ENCODE data around the gene HOXD11. TPM values are rescaled to one million over a fixed set of nuclear protein-coding genes. Genes with fewer than 3 reads are reported as not detected.

HOXD11 gene
- total and polyA plus RNA-seq, 9 of the 15 experiments (the other 6 are each of a cell fraction or from before 2014, with no cell fraction given): not detected

DNA sequence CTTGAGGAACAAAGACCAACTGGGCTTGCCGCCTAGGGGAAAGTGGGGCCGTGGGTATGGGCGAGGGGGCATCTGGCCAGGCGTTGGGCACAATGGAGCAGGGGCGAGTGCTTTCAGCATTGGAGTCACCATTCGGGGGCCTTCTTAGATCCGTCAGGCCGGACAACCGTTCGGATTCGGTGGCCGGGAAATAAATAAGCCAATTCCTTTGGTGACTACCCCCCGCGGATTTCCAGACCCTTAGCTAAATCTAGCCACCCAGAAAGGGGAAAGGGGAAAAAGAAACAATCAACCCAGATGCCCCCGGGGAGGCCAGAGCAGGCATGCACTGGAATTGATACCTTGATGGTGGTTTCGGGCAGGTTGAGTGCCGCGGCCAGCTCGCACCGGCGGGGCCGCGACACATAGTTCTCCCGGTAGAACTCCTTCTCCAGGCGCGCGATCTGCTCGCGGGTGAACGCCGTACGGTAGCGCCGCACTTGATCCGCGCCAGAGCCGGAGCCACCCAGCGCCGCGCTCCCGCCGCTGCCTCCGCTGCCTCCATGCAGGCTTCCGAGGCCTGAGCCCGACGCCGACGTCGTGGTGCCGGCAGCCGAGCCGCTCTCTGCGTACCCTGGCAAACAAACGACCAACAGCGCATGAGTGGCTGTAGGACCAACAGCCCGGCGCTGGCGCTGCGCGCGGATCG lies 25.1 kb upstream of the HOXD11 start (continued):
- TF ChIP-seq, protein P1, sequence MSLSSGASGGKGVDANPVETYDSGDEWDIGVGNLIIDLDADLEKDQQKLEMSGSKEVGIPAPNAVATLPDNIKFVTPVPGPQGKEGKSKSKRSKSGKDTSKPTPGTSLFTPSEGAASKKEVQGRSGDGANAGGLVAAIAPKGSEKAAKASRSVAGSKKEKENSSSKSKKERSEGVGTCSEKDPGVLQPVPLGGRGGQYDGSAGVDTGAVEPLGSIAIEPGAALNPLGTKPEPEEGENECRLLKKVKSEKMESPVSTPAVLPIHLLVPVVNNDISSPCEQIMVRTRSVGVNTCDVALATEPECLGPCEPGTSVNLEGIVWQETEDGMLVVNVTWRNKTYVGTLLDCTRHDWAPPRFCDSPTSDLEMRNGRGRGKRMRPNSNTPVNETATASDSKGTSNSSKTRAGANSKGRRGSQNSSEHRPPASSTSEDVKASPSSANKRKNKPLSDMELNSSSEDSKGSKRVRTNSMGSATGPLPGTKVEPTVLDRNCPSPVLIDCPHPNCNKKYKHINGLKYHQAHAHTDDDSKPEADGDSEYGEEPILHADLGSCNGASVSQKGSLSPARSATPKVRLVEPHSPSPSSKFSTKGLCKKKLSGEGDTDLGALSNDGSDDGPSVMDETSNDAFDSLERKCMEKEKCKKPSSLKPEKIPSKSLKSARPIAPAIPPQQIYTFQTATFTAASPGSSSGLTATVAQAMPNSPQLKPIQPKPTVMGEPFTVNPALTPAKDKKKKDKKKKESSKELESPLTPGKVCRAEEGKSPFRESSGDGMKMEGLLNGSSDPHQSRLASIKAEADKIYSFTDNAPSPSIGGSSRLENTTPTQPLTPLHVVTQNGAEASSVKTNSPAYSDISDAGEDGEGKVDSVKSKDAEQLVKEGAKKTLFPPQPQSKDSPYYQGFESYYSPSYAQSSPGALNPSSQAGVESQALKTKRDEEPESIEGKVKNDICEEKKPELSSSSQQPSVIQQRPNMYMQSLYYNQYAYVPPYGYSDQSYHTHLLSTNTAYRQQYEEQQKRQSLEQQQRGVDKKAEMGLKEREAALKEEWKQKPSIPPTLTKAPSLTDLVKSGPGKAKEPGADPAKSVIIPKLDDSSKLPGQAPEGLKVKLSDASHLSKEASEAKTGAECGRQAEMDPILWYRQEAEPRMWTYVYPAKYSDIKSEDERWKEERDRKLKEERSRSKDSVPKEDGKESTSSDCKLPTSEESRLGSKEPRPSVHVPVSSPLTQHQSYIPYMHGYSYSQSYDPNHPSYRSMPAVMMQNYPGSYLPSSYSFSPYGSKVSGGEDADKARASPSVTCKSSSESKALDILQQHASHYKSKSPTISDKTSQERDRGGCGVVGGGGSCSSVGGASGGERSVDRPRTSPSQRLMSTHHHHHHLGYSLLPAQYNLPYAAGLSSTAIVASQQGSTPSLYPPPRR (CRISPR knock-in tag; IDR thresholded peaks at IDR 0.05; ENCODE audit: borderline replicate concordance): no peak
- TF ChIP-seq HDAC3 (IDR thresholded peaks at IDR 0.05; ENCODE audit: borderline replicate concordance, partially characterized antibody) (no peak), U2AF1 (optimal IDR thresholded peaks at IDR 0.05; ENCODE audit: low read depth, low read length) (no peak), BHLHE40 (IDR thresholded peaks at IDR 0.05; ENCODE audit: low read length) (no peak), SIX5 (IDR thresholded peaks at IDR 0.05; ENCODE audit: borderline replicate concordance in 1 of 2, insufficient read depth in 1 of 2, low read depth in 1 of 2, low read length in 2 of 2) (no peak)

All from K562 (cell line).